ENCODE measurements around the gene FALEC. TPM values are rescaled to one million over a fixed set of nuclear protein-coding genes. Genes with fewer than 3 reads are reported as not detected.

FALEC gene
- total RNA-seq, 3 donors from 2014 or later = 2.2 TPM; not detected in 2

- peaks cover 29 to 36% of the 10 kb centered on the region in 2 donors for H3K4me1 ChIP-seq
- no peaks in the 10 kb centered on the region for H3K36me3 ChIP-seq
- DNase-seq (ENCODE audit: low spot score in 2 of 2) = no peak
- intact Hi-C loops (cut with DNase I; ENCODE audit: low total_unique reads) = no loop called here
- no peak overlapping the region for H3K4me3 ChIP-seq
- no peaks in the 10 kb centered on the region for H3K27me3 ChIP-seq
- TF ChIP-seq POLR2A (IDR thresholded peaks at IDR 0.05) = no peak
- TF ChIP-seq POLR2AphosphoS5 (IDR thresholded peaks at IDR 0.05) = peak in 1 of 3 donors; percentile 15
- H3K9me3 ChIP-seq = no peaks in the 10 kb centered on the region
- no peak overlapping the region for H3K27ac ChIP-seq
These were observed 39.8 kb downstream of the FALEC start for GRCh38 chr1:150555198-150555970.

- Histone ChIP-seq H3K4me3 (no peak overlapping the region), H3K4me1 (peaks cover 31 to 32% of the 10 kb centered on the region in 2 donors), H3K27ac (no peak overlapping the region), H3K36me3 (no peaks in the 10 kb centered on the region), H3K9me3 (no peaks in the 10 kb centered on the region), H3K27me3 (no peaks in the 10 kb centered on the region)
- intact Hi-C loops (cut with DNase I; ENCODE audit: low total_unique reads) = no loop called here
- no peak for DNase-seq (ENCODE audit: low spot score in 2 of 2)
- TF ChIP-seq CTCF (IDR thresholded peaks at IDR 0.05) (no peak), POLR2AphosphoS5 (IDR thresholded peaks at IDR 0.05) (no peak), POLR2A (IDR thresholded peaks at IDR 0.05) (no peak)
These were observed 40.7 kb downstream of the FALEC start for GRCh38 chr1:150555971-150556865.

- intact Hi-C loops (cut with DNase I; ENCODE audit: low total_unique reads) = no loop called here
- H3K4me1 ChIP-seq = peaks cover 28 to 29% of the 10 kb centered on the region in 2 donors
These were observed 41.6 kb downstream of the FALEC start for GRCh38 chr1:150557065-150557600.

GRCh38 chr1:150557813-150558212, 42.3 kb downstream of the FALEC start:
- H3K36me3 ChIP-seq = no peaks in the 10 kb centered on the region
- DNase-seq (ENCODE audit: low spot score in 2 of 2) = peak in 1 of 2 donors; percentile 18
- H3K27ac ChIP-seq = peak overlapping the region; percentile 100
- no peaks in the 10 kb centered on the region for H3K9me3 ChIP-seq
- no peak for TF ChIP-seq CTCF (IDR thresholded peaks at IDR 0.05)
- TF ChIP-seq POLR2A (IDR thresholded peaks at IDR 0.05) = no peak
- TF ChIP-seq POLR2AphosphoS5 (IDR thresholded peaks at IDR 0.05) = no peak
- intact Hi-C loops (cut with DNase I; ENCODE audit: low total_unique reads) = no loop called here
- peak overlapping the region in 2 of 3 donors; percentile 57 to 83 for H3K4me3 ChIP-seq
- H3K4me1 ChIP-seq = peaks cover 29 to 34% of the 10 kb centered on the region in 2 donors
- H3K27me3 ChIP-seq = no peaks in the 10 kb centered on the region

More at GRCh38 chr1:150557065-150557600, 41.6 kb downstream of the FALEC start:
- H3K9me3 ChIP-seq = no peaks in the 10 kb centered on the region
- no peak for DNase-seq (ENCODE audit: low spot score in 2 of 2)
- no peak overlapping the region for H3K4me3 ChIP-seq
- H3K27me3 ChIP-seq = no peaks in the 10 kb centered on the region
- H3K27ac ChIP-seq = peak overlapping the region in 1 of 2 donors; percentile 100
- H3K36me3 ChIP-seq = no peaks in the 10 kb centered on the region
- no peak for TF ChIP-seq POLR2A (IDR thresholded peaks at IDR 0.05)
- no peak for TF ChIP-seq POLR2AphosphoS5 (IDR thresholded peaks at IDR 0.05)
- TF ChIP-seq CTCF (IDR thresholded peaks at IDR 0.05) = no peak

GRCh38 chr1:150558303-150558704, 42.8 kb downstream of the FALEC start:
- peak in 1 of 2 donors; percentile 17 for DNase-seq (ENCODE audit: low spot score in 2 of 2)
- no peak for TF ChIP-seq POLR2A (IDR thresholded peaks at IDR 0.05)
- no peak for TF ChIP-seq POLR2AphosphoS5 (IDR thresholded peaks at IDR 0.05)
- TF ChIP-seq CTCF (IDR thresholded peaks at IDR 0.05) = no peak
- peak overlapping the region; percentile 100 for H3K27ac ChIP-seq

More at GRCh38 chr1:150558303-150558704, 42.8 kb downstream of the FALEC start:
- intact Hi-C loops (cut with DNase I; ENCODE audit: low total_unique reads) = no loop called here
- H3K4me1 ChIP-seq = peaks cover 31 to 36% of the 10 kb centered on the region in 2 donors
- no peaks in the 10 kb centered on the region for H3K27me3 ChIP-seq
- no peaks in the 10 kb centered on the region for H3K36me3 ChIP-seq
- H3K9me3 ChIP-seq = no peaks in the 10 kb centered on the region
- peak overlapping the region; percentile 19 to 83 (median 57) for H3K4me3 ChIP-seq
